ENCODE measurements around the gene DPYSL3. TPM values are rescaled to one million over a fixed set of nuclear protein-coding genes. Genes with fewer than 3 reads are reported as not detected.

The DPYSL3 gene
- total RNA-seq, 1 donor from 2014 or later = 84.1 TPM

DNA sequence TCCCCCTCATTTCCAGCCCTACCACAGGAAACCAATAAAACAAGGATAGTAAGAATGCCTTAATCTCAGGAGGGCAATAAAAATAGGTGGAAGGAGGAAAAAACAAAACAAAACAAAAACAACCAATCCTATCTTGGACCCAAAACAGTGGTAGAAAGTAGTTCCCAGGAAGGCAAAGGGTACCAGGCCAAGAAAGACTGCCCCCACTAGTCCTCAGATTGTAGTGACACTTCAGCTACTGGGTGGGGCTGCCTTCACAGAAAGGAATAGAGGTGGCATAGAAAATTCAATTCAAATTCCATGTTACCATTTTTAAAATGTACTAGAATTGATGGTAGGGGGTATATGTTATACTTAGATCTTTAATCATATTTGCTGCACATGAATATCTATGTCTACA, 59.3 kb downstream of the DPYSL3 start:
- DNase-seq (ENCODE audit: extremely low spot score, unreplicated experiment) = no peak
- Mint-ChIP-seq H3K36me3 (ENCODE audit: unreplicated experiment) (no peaks in the 10 kb centered on the region), H3K9me3 (ENCODE audit: unreplicated experiment) (no peaks in the 10 kb centered on the region), H3K27me3 (ENCODE audit: unreplicated experiment) (no peaks in the 10 kb centered on the region), H3K4me1 (ENCODE audit: unreplicated experiment) (peaks cover 61% of the 10 kb centered on the region), H3K4me3 (ENCODE audit: unreplicated experiment) (no peak overlapping the region), H3K27ac (ENCODE audit: unreplicated experiment) (peak overlapping the region; percentile 32)
- no peak for TF ChIP-seq CTCF (IDR thresholded peaks at IDR 0.05)

GRCh38 chr5:147448766-147449165, 61.1 kb downstream of the DPYSL3 start:
- Mint-ChIP-seq H3K4me3 (ENCODE audit: unreplicated experiment) (no peak overlapping the region), H3K36me3 (ENCODE audit: unreplicated experiment) (no peaks in the 10 kb centered on the region), H3K27ac (ENCODE audit: unreplicated experiment) (peak overlapping the region; percentile 59), H3K9me3 (ENCODE audit: unreplicated experiment) (no peaks in the 10 kb centered on the region), H3K4me1 (ENCODE audit: unreplicated experiment) (peaks cover 51% of the 10 kb centered on the region), H3K27me3 (ENCODE audit: unreplicated experiment) (no peaks in the 10 kb centered on the region)
- TF ChIP-seq CTCF (IDR thresholded peaks at IDR 0.05) = no peak
- DNase-seq (ENCODE audit: extremely low spot score, unreplicated experiment) = no peak

DNA sequence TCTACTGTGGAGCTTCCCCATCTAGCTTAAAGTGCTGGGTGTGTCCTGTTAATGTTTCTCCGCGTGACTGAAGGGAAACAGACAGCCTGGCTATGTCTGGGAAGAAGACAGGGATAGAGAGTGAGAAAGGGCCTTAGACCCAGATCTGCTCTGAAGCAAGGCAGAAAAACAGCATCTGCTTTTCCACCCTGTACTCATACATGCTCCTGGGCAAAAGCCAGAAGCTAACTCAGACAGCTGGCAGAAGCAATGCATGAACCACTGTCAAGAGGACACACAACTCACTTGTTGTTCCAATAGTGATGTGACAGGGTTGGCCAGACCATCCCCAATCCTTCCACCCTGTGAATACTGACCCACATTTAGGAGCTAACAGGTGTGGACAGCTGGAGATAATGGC, 63.3 kb downstream of the DPYSL3 start:
- H3K4me3 Mint-ChIP-seq (ENCODE audit: unreplicated experiment) = no peak overlapping the region
- no peaks in the 10 kb centered on the region for H3K27me3 Mint-ChIP-seq (ENCODE audit: unreplicated experiment)
- no peaks in the 10 kb centered on the region for H3K9me3 Mint-ChIP-seq (ENCODE audit: unreplicated experiment)
- no peak for DNase-seq (ENCODE audit: extremely low spot score, unreplicated experiment)
- H3K4me1 Mint-ChIP-seq (ENCODE audit: unreplicated experiment) = peaks cover 45% of the 10 kb centered on the region
- no peaks in the 10 kb centered on the region for H3K36me3 Mint-ChIP-seq (ENCODE audit: unreplicated experiment)
- TF ChIP-seq CTCF (IDR thresholded peaks at IDR 0.05) = no peak
- no peak overlapping the region for H3K27ac Mint-ChIP-seq (ENCODE audit: unreplicated experiment)

DNA sequence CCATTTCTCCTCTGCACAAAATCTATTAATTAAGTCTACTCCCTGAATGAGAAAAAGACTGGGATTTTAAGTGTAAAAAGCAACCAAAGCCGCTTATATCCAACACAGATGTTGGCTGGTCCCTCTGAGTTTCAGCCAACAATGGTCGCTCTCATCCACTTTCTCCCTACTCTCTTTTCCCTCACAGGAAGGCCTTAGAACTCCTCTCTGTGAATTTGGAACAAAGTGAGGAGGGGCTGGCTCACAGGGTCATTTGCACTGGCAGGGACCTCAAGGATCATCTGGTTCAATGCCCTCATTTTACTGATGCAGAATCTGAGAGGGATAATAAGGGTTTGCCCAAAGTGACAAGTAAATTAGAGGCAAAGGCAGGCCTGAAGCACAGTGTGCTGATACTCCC, 64.0 kb downstream of the DPYSL3 start:
- H3K27ac Mint-ChIP-seq (ENCODE audit: unreplicated experiment) = no peak overlapping the region
- TF ChIP-seq CTCF (IDR thresholded peaks at IDR 0.05) = no peak
- H3K9me3 Mint-ChIP-seq (ENCODE audit: unreplicated experiment) = no peaks in the 10 kb centered on the region
- H3K4me3 Mint-ChIP-seq (ENCODE audit: unreplicated experiment) = no peak overlapping the region
- no peaks in the 10 kb centered on the region for H3K27me3 Mint-ChIP-seq (ENCODE audit: unreplicated experiment)
- no peak for DNase-seq (ENCODE audit: extremely low spot score, unreplicated experiment)
- no peaks in the 10 kb centered on the region for H3K36me3 Mint-ChIP-seq (ENCODE audit: unreplicated experiment)
- H3K4me1 Mint-ChIP-seq (ENCODE audit: unreplicated experiment) = peaks cover 42% of the 10 kb centered on the region

DNA sequence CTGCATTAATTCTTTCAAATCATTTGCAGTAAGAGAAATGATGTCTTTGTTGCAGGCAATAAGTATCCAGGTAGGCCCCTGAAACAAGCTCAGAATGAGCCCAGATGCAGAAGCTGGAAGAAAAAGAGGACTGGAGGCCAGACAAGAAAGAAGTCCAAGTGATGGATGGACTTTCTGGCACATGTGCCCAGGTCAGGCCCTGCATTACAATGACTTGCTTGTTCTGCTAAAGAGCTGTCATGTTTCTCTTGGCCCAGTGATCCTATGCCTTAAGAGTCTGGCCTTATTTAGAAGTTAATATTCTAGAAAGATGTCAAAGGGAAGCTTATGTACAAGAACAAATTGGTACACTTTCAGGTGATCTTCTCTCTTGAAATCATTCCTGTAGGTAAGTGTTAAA, 64.8 kb downstream of the DPYSL3 start:
- H3K27me3 Mint-ChIP-seq (ENCODE audit: unreplicated experiment) = no peaks in the 10 kb centered on the region
- H3K9me3 Mint-ChIP-seq (ENCODE audit: unreplicated experiment) = no peaks in the 10 kb centered on the region
- no peaks in the 10 kb centered on the region for H3K36me3 Mint-ChIP-seq (ENCODE audit: unreplicated experiment)
- TF ChIP-seq CTCF (IDR thresholded peaks at IDR 0.05) = no peak
- H3K4me1 Mint-ChIP-seq (ENCODE audit: unreplicated experiment) = peaks cover 39% of the 10 kb centered on the region
- no peak overlapping the region for H3K4me3 Mint-ChIP-seq (ENCODE audit: unreplicated experiment)
- DNase-seq (ENCODE audit: extremely low spot score, unreplicated experiment) = no peak
- no peak overlapping the region for H3K27ac Mint-ChIP-seq (ENCODE audit: unreplicated experiment)

All from osteocyte (in vitro differentiated cells).